PC-3 (cell line): ENCODE data around the gene EIF3B. TPM values are rescaled to one million over a fixed set of nuclear protein-coding genes. Genes with fewer than 3 reads are reported as not detected.
"Not testable (repeated sequence)": the region's sequence is repeated elsewhere in the genome, so short reads cannot be mapped to it uniquely, and the experiment has no call there.

Experiments
- ATAC-seq: fragments of 200-7000 bp; cut with Tn5 transposase; 2 replicates; pipeline ENCODE4 v1.9.1; 2020; ENCODE audit warnings: mild to moderate bottlenecking, moderate library complexity
- BruUV-seq: library from RNA; stranded (reverse); fragments of 400-500 nt; replicated peaks from 2 replicates; lab custom pipeline; 2021; lab: Mats Ljungman, UMichigan
- CTCF ChIA-PET: fragments of 300-600 bp; sonication (Branson Sonifier 250); formaldehyde crosslinking; loops from one replicate; lab custom pipeline; 2022; ENCODE audit warnings: antibody characterized with exemption; lab: Charles Lee
- POLR2A ChIA-PET: fragments of 300-600 bp; sonication (Branson Sonifier 250); formaldehyde crosslinking; loops from one replicate; lab custom pipeline; 2022; ENCODE audit warnings: antibody characterized with exemption; ENCODE audit not compliant: unreplicated experiment; lab: Charles Lee
- DNase-seq: peaks from one replicate; pipeline ENCODE4 v3.0.0-alpha.2; 2015
- H2AFZ ChIP-seq: fragments of 300-600 bp; sonication (generic); 2 replicates; pipeline ENCODE4 v1.6.0; 2016; ENCODE audit warnings: antibody characterized with exemption, low read length
- H3F3A ChIP-seq: fragments of 300-600 bp; sonication (generic); one replicate; pipeline ENCODE4 v1.6.0; 2017; ENCODE audit warnings: antibody characterized with exemption, low read length, control low read depth, mild to moderate bottlenecking; ENCODE audit not compliant: unreplicated experiment
- H3K27ac ChIP-seq: fragments of 300-600 bp; sonication (generic); 2 replicates; pipeline ENCODE4 v1.5.1; 2016; ENCODE audit warnings: mild to moderate bottlenecking, low read length
- H3K27me3 ChIP-seq: fragments of 300-600 bp; sonication (generic); 2 replicates; pipeline ENCODE4 v1.6.1; 2016; ENCODE audit warnings: low read length, mixed read lengths
- H3K36me3 ChIP-seq: fragments of 300-600 bp; sonication (generic); 2 replicates; pipeline ENCODE4 v1.6.1; 2016; ENCODE audit warnings: low read depth, mixed run types, low read length, mixed read lengths
- H3K4me1 ChIP-seq: fragments of 300-600 bp; sonication (generic); 2 replicates; pipeline ENCODE4 v1.5.1; 2016; ENCODE audit warnings: low read length; ENCODE audit not compliant: insufficient read depth
- H3K4me2 ChIP-seq: fragments of 300-600 bp; sonication (generic); 2 replicates; pipeline ENCODE4 v1.6.0; 2016; ENCODE audit warnings: low read length
- H3K4me3 ChIP-seq: fragments of 300-600 bp; sonication (generic); 2 replicates; pipeline ENCODE4 v1.5.1; 2016; ENCODE audit warnings: mild to moderate bottlenecking, low read length, mixed read lengths
- H3K79me2 ChIP-seq: fragments of 300-600 bp; sonication (generic); 2 replicates; pipeline ENCODE4 v1.6.1; 2017; ENCODE audit warnings: low read length, mixed read lengths
- H3K9ac ChIP-seq: fragments of 300-600 bp; sonication (generic); 2 replicates; pipeline ENCODE4 v1.6.0; 2016; ENCODE audit warnings: mild to moderate bottlenecking, low read length
- H3K9me2 ChIP-seq: fragments of 300-600 bp; sonication (generic); replicated peaks from 2 replicates; pipeline ENCODE4 v1.6.1; 2016; ENCODE audit warnings: mixed run types, low read length, mixed read lengths
- H3K9me3 ChIP-seq: fragments of 300-600 bp; sonication (generic); 2 replicates; pipeline ENCODE4 v1.6.1; 2016; ENCODE audit warnings: low read length, mixed read lengths
- H4K20me1 ChIP-seq: fragments of 300-600 bp; sonication (generic); 2 replicates; pipeline ENCODE4 v1.6.1; 2016; ENCODE audit warnings: low read length, mixed read lengths
- CTCF ChIP-seq: fragments of 300-600 bp; sonication (generic); conservative IDR thresholded peaks from 2 replicates; pipeline ENCODE4 v1.5.1; 2017; ENCODE audit warnings: antibody characterized with exemption, low read depth, mild to moderate bottlenecking, low read length
- EZH2 ChIP-seq: fragments of 300-600 bp; sonication (generic); IDR thresholded peaks from one replicate; pipeline ENCODE4 v1.6.1; 2017; ENCODE audit warnings: antibody characterized with exemption, mild to moderate bottlenecking, low read length; ENCODE audit not compliant: unreplicated experiment
- EZH2phosphoT487 ChIP-seq: fragments of 300-600 bp; sonication (generic); IDR thresholded peaks from 2 replicates; pipeline ENCODE4 v1.6.1; 2018; ENCODE audit warnings: mild to moderate bottlenecking, antibody characterized with exemption, low read length, borderline replicate concordance
- intact Hi-C: fragments of 100-400 bp; cut with micrococcal nuclease; formaldehyde crosslinking; loops from 2 replicates; pipeline ENCODE4 v1.9.0; 2023
- total RNA-seq: library from RNA; depleted of rRNA; stranded (reverse); fragments of >200 nt; gene quantifications from 2 replicates; pipeline ENCODE4 v1.2.3, GENCODE V29; 2014

Gene EIF3B
- total RNA-seq, 1 experiment from 2014 or later, result 289 TPM

- POLR2A ChIA-PET, result interaction anchor here (0.6 kb wide), 1 partner anchor 15 kb away, joined by 5 read pairs; no protein-coding TSS in a partner anchor
- Histone ChIP-seq H3K9me2 (no peaks in the 10 kb centered on the region), H2AFZ (no peak overlapping the region), H3K4me2 (no peak overlapping the region), H4K20me1 (peaks cover 9% of the 10 kb centered on the region; the same call in 1 of the 2 replicates), H3K9ac (no peak overlapping the region), H3K79me2 (no peaks in the 10 kb centered on the region), H3K4me3 (no peak overlapping the region), H3K27me3 (no peaks in the 10 kb centered on the region), H3K9me3 (no peaks in the 10 kb centered on the region), H3F3A (no peaks in the 10 kb centered on the region), H3K27ac (no peak overlapping the region), H3K36me3 (peaks cover 18% of the 10 kb centered on the region; the same call in 1 of the 2 replicates), H3K4me1 (no peaks in the 10 kb centered on the region)
- DNase-seq, result no peak
- no peak for ATAC-seq
- no TSS peak for BruUV-seq
- CTCF ChIA-PET, result interaction anchor here (0.5 to 0.7 kb wide), 3 partner anchors 18 to 668 kb away, joined by 3 to 5 read pairs (median 3); no protein-coding TSS in a partner anchor
- intact Hi-C loops, result no loop called here
- TF ChIP-seq EZH2 (no peak), EZH2phosphoT487 (no peak), CTCF (no peak; the same call in 1 of the 2 replicates)
Observed at GRCh38 chr7:2384354-2385243, 30.0 kb downstream of the EIF3B start.

- H2AFZ ChIP-seq, H3K9ac ChIP-seq, POLR2A ChIA-PET, CTCF ChIA-PET, H3K4me3 ChIP-seq, H4K20me1 ChIP-seq, H3F3A ChIP-seq, H3K9me3 ChIP-seq, H3K27ac ChIP-seq, H3K4me2 ChIP-seq, H3K27me3 ChIP-seq, H3K79me2 ChIP-seq, H3K4me1 ChIP-seq, BruUV-seq, H3K9me2 ChIP-seq, intact Hi-C loops: not testable (repeated sequence)
- DNase-seq (peak; percentile 76), ATAC-seq (peak; percentile 42)
- H3K36me3 ChIP-seq, result peaks cover 11% of the 10 kb centered on the region; the same call in 1 of the 2 replicates
Observed at GRCh38 chr7:2386122-2386521, 31.5 kb downstream of the EIF3B start.

GRCh38 chr7:2386964-2387669 lies 32.5 kb downstream of the EIF3B start:
- H4K20me1 ChIP-seq, result peaks cover under 1% of the 10 kb centered on the region; the same call in 1 of the 2 replicates
- H3K36me3 ChIP-seq, result peaks cover 1% of the 10 kb centered on the region; the same call in 1 of the 2 replicates
- H3F3A ChIP-seq, result no peaks in the 10 kb centered on the region
- no TSS peak for BruUV-seq
- H3K79me2 ChIP-seq, result no peaks in the 10 kb centered on the region
- TF ChIP-seq EZH2, result no peak
- no peak for TF ChIP-seq EZH2phosphoT487
- TF ChIP-seq CTCF, result no peak
- ATAC-seq (no peak), DNase-seq (no peak)
- ChIA-PET POLR2A (interaction anchor here (0.7 kb wide), 1 partner anchor 16 kb away, joined by 9 read pairs; the partner anchor contains the start of gene CHST12), CTCF (no interaction called here)
- no peaks in the 10 kb centered on the region for H3K4me1 ChIP-seq
- H3K4me2 ChIP-seq, result no peak overlapping the region
- H3K27ac ChIP-seq, result no peak overlapping the region
- H3K4me3 ChIP-seq, result no peak overlapping the region
- no peaks in the 10 kb centered on the region for H3K9me2 ChIP-seq
- intact Hi-C loops, result no loop called here
- H2AFZ ChIP-seq, result no peak overlapping the region
- no peaks in the 10 kb centered on the region for H3K27me3 ChIP-seq
- H3K9me3 ChIP-seq, result no peaks in the 10 kb centered on the region
- no peak overlapping the region for H3K9ac ChIP-seq
